ENCODE results near the gene BAHCC1. TPM values are rescaled to one million over a fixed set of nuclear protein-coding genes. Genes with fewer than 3 reads are reported as not detected.

Gene BAHCC1
- total and polyA plus RNA-seq, 2 of the 4 experiments (the other 2 are of a cell fraction), result 0.36 to 7.8 TPM

DNA sequence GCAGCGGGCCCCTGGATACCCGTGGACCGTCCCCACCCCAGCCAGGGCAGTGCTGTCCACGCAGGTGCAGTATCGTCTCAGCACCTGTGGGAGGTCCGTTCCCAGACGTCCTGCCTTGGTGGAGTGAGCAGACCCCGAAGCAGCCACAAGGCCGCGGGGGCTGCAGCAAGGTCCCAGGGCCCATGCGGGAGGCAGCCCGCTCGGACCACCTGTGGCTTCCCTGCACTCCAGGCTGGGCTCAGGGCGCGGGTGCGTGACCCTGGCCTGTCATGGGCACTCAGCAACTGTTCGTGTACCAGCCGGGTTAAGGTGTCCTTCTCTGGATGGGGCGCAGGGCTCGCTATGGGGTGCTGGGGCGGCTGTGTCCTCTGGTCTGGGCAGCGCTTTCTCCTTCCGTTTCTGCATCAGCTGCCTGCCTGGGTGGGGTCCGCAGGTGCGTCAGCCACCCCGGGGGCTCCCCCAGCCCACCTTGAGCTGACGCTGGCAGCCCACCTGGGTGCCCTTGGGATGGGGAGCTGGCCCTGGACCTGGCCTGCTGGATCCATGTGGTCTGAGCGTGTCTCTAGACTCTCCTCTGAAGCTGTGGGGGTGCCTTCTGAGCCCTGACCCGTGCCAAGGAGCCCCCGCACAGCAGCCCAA lies 18.4 kb downstream of the BAHCC1 start:
- Histone ChIP-seq H3K14ac (replicated peaks; ENCODE audit: low read depth, low read length) (no peak overlapping the region), H3K23ac (ENCODE audit: low read depth, low read length) (no peak overlapping the region), H2AK9ac (replicated peaks; ENCODE audit: low read depth, low read length, poor library complexity) (peak overlapping the region; percentile 65), H2BK5ac (ENCODE audit: low read depth, low read length, poor library complexity, severe bottlenecking) (no peak overlapping the region), H3K4me3 (ENCODE audit: insufficient read depth, low read depth, low read length) (no peak overlapping the region), H3K9me3 (ENCODE audit: control insufficient read depth, insufficient read depth, low read length) (no peaks in the 10 kb centered on the region), H4K91ac (ENCODE audit: insufficient read depth, low read depth, low read length) (no peak overlapping the region), H2BK120ac (ENCODE audit: low read depth, low read length) (no peak overlapping the region), H3K4ac (ENCODE audit: low read depth, low read length) (no peak overlapping the region), H3K4me2 (ENCODE audit: low read depth, low read length) (no peak overlapping the region), H3K9me1 (ENCODE audit: insufficient read depth, low read length) (peaks cover 13% of the 10 kb centered on the region), H2BK20ac (ENCODE audit: low read depth, low read length) (no peak overlapping the region), H2AK5ac (ENCODE audit: low read depth, low read length) (no peak overlapping the region), H2BK15ac (ENCODE audit: low read depth, low read length) (no peak overlapping the region), H3K79me1 (ENCODE audit: low read depth in 1 of 2, low read length in 2 of 2) (peaks cover 7 to 55% of the 10 kb centered on the region in 2 experiments), H3K27me3 (ENCODE audit: control insufficient read depth, insufficient read depth, low read length) (no peaks in the 10 kb centered on the region), H3K27ac (ENCODE audit: insufficient read depth, low read length) (no peak overlapping the region), H3K36me3 (ENCODE audit: control insufficient read depth, insufficient read depth, low read length) (no peaks in the 10 kb centered on the region), H4K8ac (ENCODE audit: low read depth in 2 of 2, low read length in 2 of 2) (no peak overlapping the region), H4K5ac (ENCODE audit: low read depth, low read length) (no peak overlapping the region), H3K4me1 (ENCODE audit: control insufficient read depth, insufficient read depth, low read length) (peaks cover 17% of the 10 kb centered on the region), H3K18ac (ENCODE audit: low read depth, low read length) (no peak overlapping the region), H2AFZ (replicated peaks; ENCODE audit: low read length, poor library complexity) (no peak overlapping the region), H4K20me1 (ENCODE audit: insufficient read depth, low read length) (peaks cover 21% of the 10 kb centered on the region), H3K9ac (ENCODE audit: low read depth, low read length) (no peak overlapping the region), H3K56ac (ENCODE audit: extremely low read depth, insufficient read depth, low read length) (no peak overlapping the region)
- dilution Hi-C loops (cut with HindIII; ENCODE audit: low sequenced_read_pairs, unreplicated experiment) (no loop called here), in situ Hi-C loops (cut with MboI; ENCODE audit: low sequenced_read_pairs) (no loop called here), intact Hi-C loops (cut with micrococcal nuclease) (no loop called here)
- no TSS peak for BruUV-seq (replicated peaks)
- DNase-seq (no peak), ATAC-seq (ENCODE audit: low read depth) (no peak)
- CTCF ChIA-PET, result no interaction called here
- POLR2A ChIA-PET (ENCODE audit: unreplicated experiment), result no interaction called here
- TF ChIP-seq MAZ (IDR thresholded peaks at IDR 0.05; ENCODE audit: borderline replicate concordance, low read depth, low read length) (no peak), NFE2L2 (IDR thresholded peaks at IDR 0.05; ENCODE audit: low read depth, low read length) (no peak), FOS (IDR thresholded peaks at IDR 0.05; ENCODE audit: low read depth, low read length) (no peak), CHD1 (IDR thresholded peaks at IDR 0.05; ENCODE audit: low read depth, low read length) (no peak), MAFK (IDR thresholded peaks at IDR 0.05; ENCODE audit: low read depth, low read length) (no peak), POLR2A (IDR thresholded peaks at IDR 0.05; ENCODE audit: low read depth, low read length) (no peak), RCOR1 (IDR thresholded peaks at IDR 0.05; ENCODE audit: insufficient replicate concordance, low read length) (no peak), RFX5 (IDR thresholded peaks at IDR 0.05; ENCODE audit: low read depth, low read length) (no peak)
- WGBS, 2 experiments (ENCODE audit: extremely low coverage in 2 of 2, insufficient read length in 1 of 2), result 95% methylated on average over 18 of the region's 30 CpGs; no CpG with 5 or more reads in 1 of the 2 experiments
